Skeletal muscle satellite cell (primary cell): Measurements from ENCODE around the gene R3HDM1.
"Not testable (repeated sequence)": the region's sequence is repeated elsewhere in the genome, so short reads cannot be mapped to it uniquely, and the experiment has no call there.

Experiments used
- H3K27me3 ChIP-seq: 2 replicates; pipeline ENCODE4 v1.7.0; 2013; ENCODE audit warnings: low read length; ENCODE audit not compliant: control insufficient read depth, insufficient read depth
- H3K36me3 ChIP-seq: 2 replicates; pipeline ENCODE4 v1.7.0; 2013; ENCODE audit warnings: mild to moderate bottlenecking, control low read depth, low read length; ENCODE audit not compliant: insufficient read depth
- H3K4me1 ChIP-seq: 2 replicates; pipeline ENCODE4 v1.7.0; 2013; ENCODE audit warnings: low read length; ENCODE audit not compliant: control insufficient read depth, insufficient read depth
- H3K4me2 ChIP-seq: 2 replicates; pipeline ENCODE4 v1.7.0; 2013; ENCODE audit warnings: mild to moderate bottlenecking, low read length
- H3K4me3 ChIP-seq: 2 replicates; pipeline ENCODE4 v1.7.0; 2013; ENCODE audit warnings: low read length
- H3K9ac ChIP-seq: 2 replicates; pipeline ENCODE4 v1.7.0; 2013; ENCODE audit warnings: mild to moderate bottlenecking, low read depth, low read length, moderate library complexity
- H3K9me3 ChIP-seq: replicated peaks from 2 replicates; pipeline ENCODE4 v1.7.0; 2013; ENCODE audit warnings: mild to moderate bottlenecking, control low read depth, low read length

Gene R3HDM1

DNA sequence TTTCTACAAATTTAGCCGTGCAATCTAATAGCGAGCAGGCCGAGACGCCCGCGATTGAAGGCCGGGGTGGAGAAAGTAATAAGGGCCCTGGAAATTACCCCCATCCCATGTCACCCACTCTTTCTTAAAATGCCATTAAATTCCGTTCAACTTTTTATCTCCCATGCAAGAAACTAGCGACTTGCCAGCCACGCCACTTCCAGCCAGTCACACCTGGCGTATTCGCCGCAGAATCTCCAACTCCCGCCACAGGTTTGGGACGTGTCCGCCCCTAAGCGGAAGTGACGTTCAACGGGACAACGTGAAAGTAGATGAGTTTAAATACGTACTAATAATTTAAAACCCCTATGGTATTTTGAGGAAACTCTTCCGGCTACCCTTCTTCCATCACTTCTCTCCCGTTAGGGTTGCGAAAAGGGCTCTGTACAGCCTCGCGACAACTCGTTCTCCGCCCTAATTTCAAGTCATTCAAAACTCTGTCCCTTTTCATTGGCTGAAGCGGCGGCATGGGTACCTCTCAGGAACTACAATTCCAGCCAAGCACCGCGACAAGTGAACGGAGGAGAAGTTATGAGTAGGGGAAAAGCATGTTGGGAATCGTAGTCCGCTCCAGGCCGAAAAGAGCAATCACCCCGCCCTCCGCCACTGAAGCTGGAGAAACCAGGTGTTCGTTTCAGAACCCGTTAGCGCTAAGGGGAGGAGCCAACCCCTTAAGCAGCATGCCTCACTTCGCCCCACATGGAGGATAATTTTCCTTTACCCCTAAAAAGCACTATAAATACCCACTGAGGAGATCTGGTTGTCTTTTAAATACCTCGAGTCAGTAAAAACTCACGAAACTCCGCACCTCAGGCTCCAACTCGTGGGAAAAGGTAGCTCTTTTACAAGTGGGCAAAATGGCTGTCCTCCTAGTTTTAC lies 712 bp upstream of the R3HDM1 start, which contains the start of gene ZRANB3:
TSS of gene ZRANB3 (minus strand) at position 906 of the 918 bp plus-strand sequence.
- Histone ChIP-seq H3K36me3 (no peaks in the 10 kb centered on the region), H3K9me3 (no peaks in the 10 kb centered on the region), H3K4me3 (peak within 1 kb of the TSS; percentile 82), H3K27me3 (no peaks in the 10 kb centered on the region), H3K4me2 (peak within 1 kb of the TSS; percentile 94), H3K9ac (peak within 1 kb of the TSS; percentile 87), H3K4me1 (peaks cover 14% of the 10 kb centered on the region)

GRCh38 chr2:135532581-135532980 lies 1.3 kb downstream of the R3HDM1 start:
- Histone ChIP-seq H3K27me3 (no peaks in the 10 kb centered on the region), H3K4me2 (peak overlapping the region; percentile 94), H3K9ac (peak overlapping the region; percentile 83), H3K36me3 (no peaks in the 10 kb centered on the region), H3K4me1 (peaks cover 14% of the 10 kb centered on the region), H3K4me3 (peak overlapping the region; percentile 82), H3K9me3 (no peaks in the 10 kb centered on the region)

- Histone ChIP-seq H3K4me2 (peak overlapping the region; percentile 94), H3K4me1 (peaks cover 14% of the 10 kb centered on the region)
- H3K4me3 ChIP-seq, H3K27me3 ChIP-seq, H3K9ac ChIP-seq, H3K36me3 ChIP-seq, H3K9me3 ChIP-seq: not testable (repeated sequence)
Observed at GRCh38 chr2:135533545-135533944, 2.3 kb downstream of the R3HDM1 start.

DNA sequence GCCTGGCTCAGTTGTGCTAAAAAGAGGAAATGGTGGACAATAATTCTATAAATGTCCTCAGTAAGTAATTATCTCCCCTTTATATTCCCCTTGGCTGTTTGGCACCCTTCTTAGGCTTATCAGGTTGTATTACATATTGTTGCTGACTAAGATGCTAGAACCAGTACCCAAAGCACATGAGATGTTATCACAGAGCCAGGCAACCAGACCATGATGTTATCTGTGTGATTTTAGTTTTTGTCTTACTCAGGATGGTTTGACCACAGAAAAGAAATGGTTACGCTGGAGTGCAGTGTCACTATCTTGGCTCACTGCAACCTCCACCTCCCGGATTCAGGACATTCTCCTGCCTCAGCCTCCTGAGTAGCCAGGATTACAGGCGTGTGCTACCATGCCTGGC lies 15.2 kb downstream of the R3HDM1 start:
- Histone ChIP-seq H3K4me1 (no peaks in the 10 kb centered on the region), H3K4me3 (no peak overlapping the region), H3K9me3 (no peaks in the 10 kb centered on the region), H3K9ac (no peak overlapping the region), H3K27me3 (no peaks in the 10 kb centered on the region), H3K4me2 (no peak overlapping the region), H3K36me3 (no peaks in the 10 kb centered on the region)

GRCh38 chr2:135547311-135547710 lies 16.0 kb downstream of the R3HDM1 start:
- no peak overlapping the region for H3K4me2 ChIP-seq
- no peaks in the 10 kb centered on the region for H3K4me1 ChIP-seq
- H3K9me3 ChIP-seq: no peaks in the 10 kb centered on the region
- H3K27me3 ChIP-seq: no peaks in the 10 kb centered on the region
- H3K9ac ChIP-seq: no peak overlapping the region
- H3K4me3 ChIP-seq: no peak overlapping the region
- no peaks in the 10 kb centered on the region for H3K36me3 ChIP-seq

DNA sequence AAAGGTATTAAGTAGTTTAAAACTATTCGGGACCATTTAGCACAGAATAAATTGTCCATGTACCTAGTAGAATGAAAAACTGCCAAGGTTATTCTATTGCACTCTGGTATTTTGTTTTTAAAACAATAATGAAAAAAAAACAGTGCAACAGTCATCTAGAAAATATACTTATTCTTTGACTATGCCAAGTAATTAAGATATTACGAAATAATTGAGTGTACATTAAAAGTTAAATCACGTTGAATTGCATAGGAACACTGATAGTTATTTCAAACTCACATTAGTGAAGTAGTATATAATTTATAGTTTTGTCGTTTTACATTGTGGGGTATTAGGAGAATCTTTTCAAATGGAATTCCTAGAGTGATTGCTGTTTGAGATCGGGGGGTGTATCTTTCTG lies 20.1 kb downstream of the R3HDM1 start:
- Histone ChIP-seq H3K4me3 (no peak overlapping the region), H3K9ac (no peak overlapping the region), H3K27me3 (no peaks in the 10 kb centered on the region), H3K36me3 (no peaks in the 10 kb centered on the region), H3K9me3 (no peaks in the 10 kb centered on the region), H3K4me2 (no peak overlapping the region), H3K4me1 (no peaks in the 10 kb centered on the region)

- Histone ChIP-seq H3K36me3 (no peaks in the 10 kb centered on the region), H3K9me3 (no peaks in the 10 kb centered on the region), H3K9ac (no peak overlapping the region), H3K4me3 (no peak overlapping the region), H3K4me2 (no peak overlapping the region), H3K4me1 (no peaks in the 10 kb centered on the region), H3K27me3 (no peaks in the 10 kb centered on the region)
Observed at GRCh38 chr2:135552887-135553286, 21.6 kb downstream of the R3HDM1 start.

GRCh38 chr2:135555311-135555710 lies 24.0 kb downstream of the R3HDM1 start:
- Histone ChIP-seq H3K4me3 (no peak overlapping the region), H3K9me3 (no peaks in the 10 kb centered on the region), H3K4me1 (no peaks in the 10 kb centered on the region), H3K9ac (no peak overlapping the region), H3K36me3 (no peaks in the 10 kb centered on the region), H3K4me2 (no peak overlapping the region), H3K27me3 (no peaks in the 10 kb centered on the region)

DNA sequence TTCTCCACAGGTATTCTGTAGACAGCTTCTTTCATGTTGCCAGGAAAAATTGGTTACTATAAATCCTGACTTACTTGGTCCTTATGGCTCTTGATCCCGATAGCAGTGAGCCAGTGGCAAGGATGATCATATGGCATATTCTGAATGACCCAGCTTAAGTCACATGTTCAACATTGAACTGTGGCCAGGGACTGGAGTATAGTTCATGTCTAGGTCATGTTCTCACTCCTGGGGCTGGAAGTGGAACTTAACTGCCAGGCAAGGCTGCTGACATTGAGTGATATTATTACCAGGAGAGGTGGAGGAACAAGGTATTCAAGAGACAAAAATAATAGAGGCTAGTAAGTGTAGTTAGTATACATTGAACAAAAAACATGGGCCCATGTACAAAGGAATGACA lies 26.2 kb downstream of the R3HDM1 start:
- Histone ChIP-seq H3K9me3 (no peaks in the 10 kb centered on the region), H3K9ac (no peak overlapping the region), H3K4me2 (no peak overlapping the region), H3K4me1 (no peaks in the 10 kb centered on the region), H3K27me3 (no peaks in the 10 kb centered on the region), H3K36me3 (no peaks in the 10 kb centered on the region), H3K4me3 (no peak overlapping the region)

- no peaks in the 10 kb centered on the region for H3K27me3 ChIP-seq
- H3K4me2 ChIP-seq: no peak overlapping the region
- H3K9ac ChIP-seq: no peak overlapping the region
- no peaks in the 10 kb centered on the region for H3K4me1 ChIP-seq
- H3K9me3 ChIP-seq: no peaks in the 10 kb centered on the region
- H3K4me3 ChIP-seq: no peak overlapping the region
- no peaks in the 10 kb centered on the region for H3K36me3 ChIP-seq
Observed at GRCh38 chr2:135561925-135562324, 30.6 kb downstream of the R3HDM1 start.

GRCh38 chr2:135563793-135564192 lies 32.5 kb downstream of the R3HDM1 start:
- H3K4me3 ChIP-seq: no peak overlapping the region
- no peaks in the 10 kb centered on the region for H3K4me1 ChIP-seq
- no peak overlapping the region for H3K4me2 ChIP-seq
- no peak overlapping the region for H3K9ac ChIP-seq
- H3K36me3 ChIP-seq: no peaks in the 10 kb centered on the region
- no peaks in the 10 kb centered on the region for H3K9me3 ChIP-seq
- no peaks in the 10 kb centered on the region for H3K27me3 ChIP-seq

GRCh38 chr2:135570884-135571283 lies 39.6 kb downstream of the R3HDM1 start:
- Histone ChIP-seq H3K27me3 (no peaks in the 10 kb centered on the region), H3K9me3 (no peaks in the 10 kb centered on the region), H3K9ac (no peak overlapping the region), H3K36me3 (no peaks in the 10 kb centered on the region), H3K4me1 (no peaks in the 10 kb centered on the region), H3K4me2 (no peak overlapping the region), H3K4me3 (no peak overlapping the region)
